ES-I3 (cell line): Measurements from ENCODE around the gene PCDH12.

Experiments used
- H3K36me3 ChIP-seq: 2 replicates; pipeline ENCODE4 v1.6.1; 2013; ENCODE audit warnings: mild to moderate bottlenecking, low read length, control low read depth, moderate library complexity; ENCODE audit not compliant: insufficient read depth
- H3K4me1 ChIP-seq: 2 replicates; pipeline ENCODE4 v1.6.1; 2013; ENCODE audit warnings: mild to moderate bottlenecking, control low read depth, low read length; ENCODE audit not compliant: insufficient read depth
- H3K9ac ChIP-seq: 2 replicates; pipeline ENCODE4 v1.6.1; 2013; ENCODE audit warnings: low read depth, mild to moderate bottlenecking, low read length, moderate library complexity
- H3K9me3 ChIP-seq: 2 replicates; pipeline ENCODE4 v1.6.1; 2013; ENCODE audit warnings: mild to moderate bottlenecking, low read length, moderate library complexity; ENCODE audit not compliant: control insufficient read depth, insufficient read depth

PCDH12 gene

DNA sequence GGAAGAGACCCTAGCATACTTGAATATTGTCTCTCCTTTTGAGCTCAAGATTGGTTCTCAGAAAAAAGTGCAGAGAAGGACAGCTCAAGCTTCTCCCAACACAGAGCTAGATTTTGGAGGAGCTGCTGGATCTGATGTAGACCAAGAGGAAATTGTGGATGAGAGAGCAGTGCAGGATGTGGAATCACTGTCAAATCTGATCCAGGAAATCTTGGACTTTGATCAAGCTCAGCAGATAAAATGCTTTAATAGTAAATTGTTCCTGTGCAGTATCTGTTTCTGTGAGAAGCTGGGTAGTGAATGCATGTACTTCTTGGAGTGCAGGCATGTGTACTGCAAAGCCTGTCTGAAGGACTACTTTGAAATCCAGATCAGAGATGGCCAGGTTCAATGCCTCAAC, 20.4 kb upstream of the PCDH12 start:
- Histone ChIP-seq H3K36me3 (peaks cover 17% of the 10 kb centered on the region), H3K9ac (no peak overlapping the region), H3K9me3 (no peaks in the 10 kb centered on the region), H3K4me1 (no peaks in the 10 kb centered on the region)

- Histone ChIP-seq H3K4me1 (no peaks in the 10 kb centered on the region), H3K9me3 (no peaks in the 10 kb centered on the region), H3K9ac (no peak overlapping the region), H3K36me3 (peaks cover 17% of the 10 kb centered on the region)
These were observed 18.2 kb upstream of the PCDH12 start for GRCh38 chr5:141976176-141976575.

GRCh38 chr5:141973871-141974595, 16.0 kb upstream of the PCDH12 start:
- peaks cover 9% of the 10 kb centered on the region for H3K4me1 ChIP-seq
- no peak overlapping the region for H3K9ac ChIP-seq
- peaks cover 11% of the 10 kb centered on the region for H3K36me3 ChIP-seq
- no peaks in the 10 kb centered on the region for H3K9me3 ChIP-seq

GRCh38 chr5:141969783-141970771, 12.1 kb upstream of the PCDH12 start:
- H3K36me3 ChIP-seq, result peaks cover 8% of the 10 kb centered on the region; the same call in 1 of the 2 replicates
- H3K9me3 ChIP-seq, result no peaks in the 10 kb centered on the region
- peak overlapping the region; percentile 79 for H3K9ac ChIP-seq
- peaks cover 9% of the 10 kb centered on the region for H3K4me1 ChIP-seq

DNA sequence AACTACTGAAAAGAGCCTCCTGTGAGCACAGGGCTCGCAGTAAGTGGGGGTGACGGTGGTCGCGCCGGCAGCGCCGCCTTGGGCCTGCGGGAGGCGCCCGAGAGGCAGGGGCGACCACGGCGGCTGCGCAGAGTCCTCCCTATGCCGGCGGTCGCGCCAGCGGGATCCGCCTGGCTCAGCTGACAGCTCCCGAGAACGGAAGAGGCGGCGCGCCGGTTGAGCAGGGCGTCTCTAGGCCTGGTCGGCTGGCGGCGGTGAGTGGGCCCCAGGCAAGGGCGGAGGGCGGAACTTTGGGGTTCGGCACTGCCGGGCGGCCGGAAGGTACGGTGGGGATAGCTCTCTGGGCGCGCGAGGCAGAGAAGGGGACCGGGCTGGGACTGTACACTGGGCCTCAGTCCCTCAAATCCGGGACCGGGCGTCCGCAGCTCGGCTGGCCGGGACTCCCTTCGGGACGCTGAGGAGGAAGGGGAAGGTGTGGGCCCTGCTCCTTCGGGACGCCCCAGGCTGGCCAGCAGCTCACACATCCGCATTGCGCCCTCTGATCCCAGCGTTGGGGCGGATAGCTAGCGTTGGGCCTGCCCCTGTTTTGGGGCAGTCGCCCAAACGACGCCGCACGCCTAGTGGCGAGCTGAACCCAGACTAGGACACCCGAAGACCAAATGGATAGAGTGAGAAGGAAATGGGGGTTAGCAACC, 11.1 kb upstream of the PCDH12 start, which contains the start of gene RNF14:
Gene RNF14, plus strand, starts transcription at position 192 of the 695 bp plus-strand sequence. CDS start 4,484 bp downstream, outside the sequence.
- Histone ChIP-seq H3K36me3 (0 out of 2 replicates have a peak, but pooled peaks cover 1% of the 10 kb centered on the region), H3K9me3 (no peaks in the 10 kb centered on the region), H3K9ac (peak within 1 kb of the TSS; percentile 79), H3K4me1 (peaks cover 9% of the 10 kb centered on the region)

DNA sequence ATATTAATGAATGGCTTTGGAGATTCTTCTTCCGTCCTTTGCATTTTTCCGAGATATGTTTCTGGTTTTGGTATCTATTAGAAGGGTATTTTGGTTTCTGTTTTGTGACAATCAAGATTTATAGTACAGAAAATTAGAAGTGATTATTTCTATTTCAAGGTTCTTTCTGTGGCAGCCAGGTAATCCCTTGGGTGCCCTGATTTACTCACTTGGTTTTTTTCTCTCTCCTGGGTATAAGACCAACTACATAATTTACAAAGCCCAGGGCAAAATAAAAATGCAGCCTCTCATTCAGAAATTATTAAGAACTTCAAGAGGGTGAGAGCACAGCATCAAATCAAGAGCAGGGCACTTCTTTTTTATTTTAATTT, 8.9 kb upstream of the PCDH12 start:
- peaks cover 9% of the 10 kb centered on the region for H3K4me1 ChIP-seq
- H3K36me3 ChIP-seq, result no peaks in the 10 kb centered on the region
- H3K9ac ChIP-seq, result no peak overlapping the region
- no peaks in the 10 kb centered on the region for H3K9me3 ChIP-seq

DNA sequence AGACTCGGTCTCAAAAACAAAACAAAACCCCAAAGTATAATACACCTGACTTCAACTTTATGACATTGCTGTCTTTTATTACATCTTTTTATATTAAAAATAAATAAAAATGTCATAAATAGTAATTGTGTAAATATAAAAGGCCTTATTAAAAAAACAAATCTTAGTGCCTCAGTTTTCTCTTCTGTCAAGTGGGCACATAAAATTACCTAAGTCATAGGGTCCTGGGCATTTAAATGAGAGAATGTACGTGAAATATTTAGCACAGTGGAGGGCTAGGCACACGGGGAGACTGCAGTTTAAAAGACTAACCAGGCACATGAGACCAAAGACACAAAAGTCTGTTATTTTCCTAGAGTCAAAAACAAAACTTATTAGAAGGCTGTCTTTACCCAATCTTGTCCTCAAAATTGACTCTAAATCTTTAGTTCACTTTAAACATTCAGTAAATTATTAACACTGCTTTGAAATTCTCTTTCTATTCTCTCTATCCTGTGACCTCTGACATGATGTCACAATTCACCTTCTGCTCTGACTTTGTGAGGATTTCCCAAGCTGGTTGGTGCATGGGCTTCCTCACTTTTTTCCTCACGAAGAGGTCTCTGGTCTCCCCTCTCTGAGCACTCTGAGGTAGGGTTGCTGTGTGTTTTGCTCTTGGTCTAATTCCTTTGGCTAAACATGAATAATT, 8.4 kb upstream of the PCDH12 start:
- H3K9ac ChIP-seq, result no peak overlapping the region
- H3K9me3 ChIP-seq, result no peaks in the 10 kb centered on the region
- peaks cover 9% of the 10 kb centered on the region for H3K4me1 ChIP-seq
- no peaks in the 10 kb centered on the region for H3K36me3 ChIP-seq

- Histone ChIP-seq H3K36me3 (no peaks in the 10 kb centered on the region), H3K4me1 (peaks cover 6% of the 10 kb centered on the region), H3K9me3 (no peaks in the 10 kb centered on the region), H3K9ac (no peak overlapping the region)
These were observed 7.1 kb upstream of the PCDH12 start for GRCh38 chr5:141965071-141965470.

- Histone ChIP-seq H3K4me1 (peaks cover 5% of the 10 kb centered on the region; the same call in 1 of the 2 replicates), H3K9ac (no peak overlapping the region), H3K36me3 (no peaks in the 10 kb centered on the region)
These were observed 5.7 kb upstream of the PCDH12 start for GRCh38 chr5:141963701-141964100.

DNA sequence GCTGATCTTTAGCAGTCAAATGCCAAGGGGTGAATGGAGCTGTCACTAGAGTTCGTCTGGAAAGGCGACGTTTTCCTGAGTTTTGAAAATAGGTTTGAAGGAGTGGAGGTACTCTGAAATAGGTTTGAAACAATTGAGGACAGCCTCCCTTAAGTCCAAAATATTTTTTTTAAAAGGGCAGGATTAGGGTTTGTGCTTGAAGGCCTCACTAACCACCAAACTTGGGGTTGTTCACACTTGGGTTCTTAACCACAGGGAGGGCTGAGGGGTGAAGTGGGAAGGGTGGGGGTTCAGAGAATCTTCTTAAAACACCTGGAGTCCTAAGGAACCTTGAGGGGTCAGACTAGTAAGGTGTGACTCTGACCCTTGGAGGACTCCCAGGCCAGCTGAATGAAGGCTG, 3.5 kb upstream of the PCDH12 start:
- Histone ChIP-seq H3K36me3 (no peaks in the 10 kb centered on the region), H3K9ac (no peak overlapping the region), H3K9me3 (no peaks in the 10 kb centered on the region), H3K4me1 (peaks cover 14% of the 10 kb centered on the region; the same call in 1 of the 2 replicates)

More at GRCh38 chr5:141963701-141964100, 5.7 kb upstream of the PCDH12 start:
- no peaks in the 10 kb centered on the region for H3K9me3 ChIP-seq

- H3K36me3 ChIP-seq, result no peaks in the 10 kb centered on the region
- no peaks in the 10 kb centered on the region for H3K9me3 ChIP-seq
- H3K9ac ChIP-seq, result no peak overlapping the region
- peaks cover 14% of the 10 kb centered on the region; the same call in 1 of the 2 replicates for H3K4me1 ChIP-seq
These were observed 2.7 kb upstream of the PCDH12 start for GRCh38 chr5:141960449-141961323.

DNA sequence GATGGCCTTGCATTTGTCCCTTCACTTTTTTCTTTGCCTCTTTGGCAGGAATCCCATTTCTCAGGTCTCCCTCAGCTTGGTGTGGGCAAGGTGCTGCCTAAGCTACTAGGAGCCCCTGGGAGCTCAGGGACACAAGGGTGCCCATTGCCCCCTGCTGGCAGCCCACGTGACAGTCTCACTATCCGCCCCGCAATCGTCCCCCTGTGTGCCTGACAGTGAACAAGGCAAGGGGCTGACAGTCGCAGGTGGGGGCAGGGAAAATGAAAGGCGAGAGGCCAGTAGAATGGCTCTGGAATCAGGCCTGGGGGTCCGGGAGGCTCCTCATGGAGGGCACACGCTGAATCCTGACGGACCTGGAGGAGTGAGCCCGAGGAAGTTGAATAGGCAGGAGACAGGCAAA, 2.0 kb upstream of the PCDH12 start:
- Histone ChIP-seq H3K4me1 (peaks cover 14% of the 10 kb centered on the region; the same call in 1 of the 2 replicates), H3K9me3 (no peaks in the 10 kb centered on the region), H3K9ac (no peak overlapping the region), H3K36me3 (no peaks in the 10 kb centered on the region)
